H1 (cell line): ENCODE results near the gene ALK. TPM values are rescaled to one million over a fixed set of nuclear protein-coding genes. Genes with fewer than 3 reads are reported as not detected.

Source experiments
- EZH2 ChIP-seq: fragments of 200-600 bp; sonication (generic); IDR thresholded peaks from 2 replicates; pipeline ENCODE4 v1.7.1; 2012; ENCODE audit warnings: low read depth, mild to moderate bottlenecking, moderate library complexity, low read length, inconsistent platforms; ENCODE audit not compliant: severe bottlenecking
- POU5F1 ChIP-seq: IDR thresholded peaks from 2 replicates; pipeline ENCODE4 v1.6.1; 2011; ENCODE audit warnings: low read depth, mild to moderate bottlenecking, low read length, moderate library complexity
- polyA plus RNA-seq, 7 experiments: library from polyadenylated mRNA; depleted of rRNA in 3 of 7; stranded (reverse) in 5 of 7; unstranded in 2 of 7; fragments of >200 nt in 5 of 7; fragments of 200-250 nt in 2 of 7; gene quantifications; 1 replicate in 5 of 7; 2 replicates in 1 of 7; 4 replicates in 1 of 7; pipeline versions ENCODE4 v1.2.1 to v1.2.3, GENCODE V29; 2011 to 2013; ENCODE audit warnings: missing spikeins in 2 of 7, mixed read lengths in 2 of 7
- total RNA-seq: library from RNA; stranded (reverse); fragmentation: NEBNext Ultra II Directional; extraction: Animal tissue kit (Norgen Biotek cat#: 25700); gene quantifications from 2 replicates; pipeline ENCODE4 v1.2.1, GENCODE V29; 2021

ALK gene
- total and polyA plus RNA-seq, 2 of the 8 experiments (the other 6 are each of a cell fraction or from before 2014, with no cell fraction given), result 0.02 to 0.09 TPM

DNA sequence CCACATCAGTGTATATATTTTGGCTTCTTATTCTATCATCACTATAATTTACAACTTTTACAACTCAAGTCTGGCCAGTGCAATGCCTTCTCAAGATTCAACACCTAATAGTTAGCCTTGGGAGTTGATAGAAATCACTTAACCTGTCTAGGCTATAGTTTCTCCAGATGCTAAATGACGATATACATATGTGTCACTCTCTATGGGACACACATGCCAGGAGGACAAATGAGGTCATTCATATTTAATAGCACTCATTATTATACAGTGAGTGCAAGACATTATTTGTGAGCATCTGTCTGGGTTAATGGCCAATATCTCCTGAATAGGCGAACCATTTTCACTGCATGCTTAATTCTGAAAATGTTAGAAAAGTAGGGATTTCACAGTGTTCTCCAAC is 89.8 kb downstream of the ALK start (continued):
- TF ChIP-seq EZH2, result no peak
- TF ChIP-seq POU5F1, result no peak
- TF ChIP-seq, all 59 proteins: peak for 0
